Stomach (tissue), 4 donors: Measurements from ENCODE around the gene RPL15.

Experiments
- EP300 ChIP-seq: sonication (generic); formaldehyde crosslinking; IDR thresholded peaks from one replicate; pipeline ENCODE4 v1.6.1; 2017; ENCODE audit warnings: antibody characterized with exemption
- POLR2A ChIP-seq, 4 donors: fragments of 450-650 bp; IDR thresholded peaks; one replicate each; pipeline ENCODE4 v1.6.1; 2016; ENCODE audit warnings: antibody characterized with exemption in 4 of 4, control low read depth in 2 of 4, mild to moderate bottlenecking in 1 of 4, moderate library complexity in 1 of 4
- POLR2AphosphoS5 ChIP-seq, 3 donors: sonication (generic); formaldehyde crosslinking; IDR thresholded peaks; one replicate each; pipeline ENCODE4 v1.6.1; 2016; ENCODE audit warnings: antibody characterized with exemption in 3 of 3
- TF ChIP-seq, protein P1 (sequence below), 7 experiments: fragments of 450-650 bp in 4 of 7; fragments of 200-600 bp in 3 of 7; sonication (generic) in 3 of 7; IDR thresholded peaks; one replicate each; pipeline ENCODE4 v1.5.1; 2016 to 2019; ENCODE audit warnings: antibody characterized with exemption in 7 of 7, control low read depth in 2 of 7, mild to moderate bottlenecking in 1 of 7

DNA sequence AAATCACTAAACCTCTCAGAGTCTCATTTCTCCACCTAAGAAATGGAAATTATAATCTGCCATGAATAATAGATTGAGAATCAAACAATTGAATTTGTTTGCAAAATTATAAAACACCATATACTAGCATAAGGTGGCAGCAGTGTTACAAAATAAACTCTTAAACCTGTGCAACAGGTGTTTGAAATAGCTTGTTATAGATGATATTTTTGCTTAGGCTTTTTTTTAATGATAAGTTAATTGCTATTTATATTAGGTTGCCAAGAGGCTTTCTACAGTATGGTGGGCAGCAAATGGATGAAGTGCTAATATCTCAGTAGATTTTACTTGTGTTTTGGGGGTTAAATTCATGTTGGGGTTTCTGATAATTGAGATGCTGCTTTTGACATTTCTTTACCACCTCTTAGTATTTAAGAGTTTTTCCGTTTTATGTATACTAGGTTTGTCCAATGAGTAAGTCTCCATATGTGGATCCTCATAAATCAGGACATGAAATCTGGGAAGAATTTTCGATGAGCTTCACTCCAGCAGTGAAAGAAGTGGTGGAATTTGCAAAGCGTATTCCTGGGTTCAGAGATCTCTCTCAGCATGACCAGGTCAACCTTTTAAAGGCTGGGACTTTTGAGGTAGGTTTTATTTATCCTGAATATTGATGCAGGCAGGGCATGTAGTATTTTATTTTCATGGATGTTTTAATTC is 47.8 kb downstream of the RPL15 start:
- TF ChIP-seq POLR2A (IDR thresholded peaks at IDR 0.05) (no peak), POLR2AphosphoS5 (IDR thresholded peaks at IDR 0.05) (no peak), EP300 (no peak)
- TF ChIP-seq, protein P1, sequence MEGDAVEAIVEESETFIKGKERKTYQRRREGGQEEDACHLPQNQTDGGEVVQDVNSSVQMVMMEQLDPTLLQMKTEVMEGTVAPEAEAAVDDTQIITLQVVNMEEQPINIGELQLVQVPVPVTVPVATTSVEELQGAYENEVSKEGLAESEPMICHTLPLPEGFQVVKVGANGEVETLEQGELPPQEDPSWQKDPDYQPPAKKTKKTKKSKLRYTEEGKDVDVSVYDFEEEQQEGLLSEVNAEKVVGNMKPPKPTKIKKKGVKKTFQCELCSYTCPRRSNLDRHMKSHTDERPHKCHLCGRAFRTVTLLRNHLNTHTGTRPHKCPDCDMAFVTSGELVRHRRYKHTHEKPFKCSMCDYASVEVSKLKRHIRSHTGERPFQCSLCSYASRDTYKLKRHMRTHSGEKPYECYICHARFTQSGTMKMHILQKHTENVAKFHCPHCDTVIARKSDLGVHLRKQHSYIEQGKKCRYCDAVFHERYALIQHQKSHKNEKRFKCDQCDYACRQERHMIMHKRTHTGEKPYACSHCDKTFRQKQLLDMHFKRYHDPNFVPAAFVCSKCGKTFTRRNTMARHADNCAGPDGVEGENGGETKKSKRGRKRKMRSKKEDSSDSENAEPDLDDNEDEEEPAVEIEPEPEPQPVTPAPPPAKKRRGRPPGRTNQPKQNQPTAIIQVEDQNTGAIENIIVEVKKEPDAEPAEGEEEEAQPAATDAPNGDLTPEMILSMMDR (IDR thresholded peaks at IDR 0.05): no peak
